Panc1 (cell line): ENCODE measurements around the gene PRR5L. TPM values are rescaled to one million over a fixed set of nuclear protein-coding genes. Genes with fewer than 3 reads are reported as not detected.

Source experiments
- ATAC-seq: fragments of 200-7000 bp; cut with Tn5 transposase; 2 replicates; pipeline ENCODE4 v1.9.1; 2020; ENCODE audit warnings: mild to moderate bottlenecking, moderate library complexity
- BruUV-seq: library from RNA; stranded (reverse); fragments of 400-500 nt; replicated peaks from 2 replicates; lab custom pipeline; 2021; lab: Mats Ljungman, UMichigan
- CTCF ChIA-PET: fragments of 300-600 bp; sonication (Branson Sonifier 250); formaldehyde crosslinking; loops from one replicate; lab custom pipeline; 2022; ENCODE audit warnings: antibody characterized with exemption; lab: Charles Lee
- POLR2A ChIA-PET: fragments of 300-600 bp; sonication (Branson Sonifier 250); formaldehyde crosslinking; loops from one replicate; lab custom pipeline; 2022; ENCODE audit warnings: antibody characterized with exemption; lab: Charles Lee
- DNase-seq: peaks from one replicate; pipeline ENCODE4 v3.0.0-alpha.2; 2010; ENCODE audit warnings: low read depth, low spot score
- H3K27ac ChIP-seq: 2 replicates; pipeline ENCODE4 v1.5.1; 2011; ENCODE audit warnings: mild to moderate bottlenecking, low read length, inconsistent platforms
- H3K27me3 ChIP-seq: fragments of 200-500 bp; sonication (Bioruptor generic); 2 replicates; pipeline ENCODE4 v1.6.0; 2014; ENCODE audit warnings: low read length, inconsistent platforms; ENCODE audit not compliant: control insufficient read depth, insufficient read depth
- H3K36me3 ChIP-seq: fragments of 200-500 bp; sonication (Bioruptor generic); 2 replicates; pipeline ENCODE4 v1.5.1; 2014; ENCODE audit warnings: inconsistent platforms, mild to moderate bottlenecking, low read length, moderate library complexity; ENCODE audit not compliant: control insufficient read depth, insufficient read depth
- H3K4me1 ChIP-seq: 2 replicates; pipeline ENCODE4 v1.5.1; 2011; ENCODE audit warnings: inconsistent platforms, mild to moderate bottlenecking, low read length, moderate library complexity; ENCODE audit not compliant: control insufficient read depth, insufficient read depth
- H3K4me3 ChIP-seq, 2 experiments: 2 replicates each; pipeline ENCODE4 v1.5.1; 2011 to 2012; ENCODE audit warnings: low read depth in 2 of 2, low read length in 2 of 2, mild to moderate bottlenecking in 2 of 2, inconsistent platforms in 1 of 2, moderate library complexity in 1 of 2
- H3K9me3 ChIP-seq: fragments of 200-500 bp; sonication (Bioruptor generic); 2 replicates; pipeline ENCODE4 v1.5.1; 2014; ENCODE audit warnings: low read depth, mild to moderate bottlenecking, inconsistent platforms, low read length, moderate library complexity; ENCODE audit not compliant: control insufficient read depth, insufficient read depth
- POLR2AphosphoS5 ChIP-seq: IDR thresholded peaks from 2 replicates; pipeline ENCODE4 v1.6.1; 2012; ENCODE audit warnings: mild to moderate bottlenecking, low read depth, low read length, moderate library complexity
- SIN3A ChIP-seq: IDR thresholded peaks from 2 replicates; pipeline ENCODE4 v1.6.1; 2012; ENCODE audit warnings: low read depth, mild to moderate bottlenecking, low read length, moderate library complexity, borderline replicate concordance; ENCODE audit not compliant: insufficient read depth
- TCF7L2 ChIP-seq: IDR thresholded peaks from 2 replicates; pipeline ENCODE4 v1.6.1; 2011; ENCODE audit warnings: mild to moderate bottlenecking, low read depth, low read length, inconsistent platforms
- in situ Hi-C: cut with HindIII; loops from 2 replicates; pipeline ENCODE4 v1.10.0; 2016; ENCODE audit warnings: low sequenced_read_pairs, low pct_unique_long_range_greater_than_20kb
- intact Hi-C: fragments of 100-400 bp; cut with micrococcal nuclease; formaldehyde crosslinking; loops from one replicate; pipeline ENCODE4 v1.10.0; 2022; ENCODE audit not compliant: unreplicated experiment
- total RNA-seq: library from RNA; stranded (reverse); gene quantifications from one replicate; pipeline ENCODE4 v1.2.1, GENCODE V29; 2021; ENCODE audit not compliant: unreplicated experiment
- TF ChIP-seq, protein P1 (sequence below): fragments of 450-650 bp; IDR thresholded peaks from 2 replicates; pipeline ENCODE4 v1.5.1; 2017; ENCODE audit warnings: mild to moderate bottlenecking
- TF ChIP-seq, protein P2 (sequence below), 2 experiments: IDR thresholded peaks; 2 replicates each; pipeline ENCODE4 v1.6.1; 2011 to 2012; ENCODE audit warnings: low read depth in 2 of 2, control low read depth in 1 of 2, low read length in 1 of 2, mild to moderate bottlenecking in 1 of 2, moderate library complexity in 1 of 2; ENCODE audit not compliant: insufficient read depth in 1 of 2

PRR5L gene
- total RNA-seq, 1 experiment from 2014 or later = 0.36 TPM

DNA sequence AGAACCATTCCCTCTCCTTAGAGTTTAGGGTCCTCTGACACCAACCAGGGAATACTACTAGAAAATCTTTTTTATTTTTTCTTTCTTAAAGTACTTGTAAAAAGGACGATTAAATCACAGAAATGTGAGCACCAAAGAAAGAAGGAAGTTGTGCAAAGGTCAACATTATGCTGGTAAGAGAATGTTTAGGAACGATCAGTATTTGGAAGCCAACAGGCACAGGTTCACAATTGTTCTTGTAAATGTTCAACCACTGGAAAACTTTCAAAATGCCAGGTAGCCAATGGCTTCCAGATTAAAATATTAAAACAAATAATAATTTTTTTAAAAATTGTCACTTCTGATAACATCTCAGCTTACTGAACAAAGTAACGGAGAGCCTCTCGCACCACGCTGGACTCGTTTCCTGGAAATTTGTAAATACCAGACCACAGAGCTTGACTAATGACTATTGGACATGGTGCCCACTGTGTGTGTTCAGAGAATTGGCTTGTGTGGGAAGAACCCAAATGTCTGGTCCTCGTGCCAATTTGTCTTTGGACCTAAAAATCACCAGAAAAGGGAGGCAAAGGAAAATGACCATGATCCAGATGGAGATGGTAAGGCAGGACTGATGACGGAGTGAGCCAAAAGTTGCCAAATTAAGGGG lies 27.6 kb upstream of the PRR5L start:
- no peak for DNase-seq
- Histone ChIP-seq H3K27me3 (no peaks in the 10 kb centered on the region), H3K9me3 (no peaks in the 10 kb centered on the region), H3K4me3 (no peak overlapping the region), H3K4me1 (no peaks in the 10 kb centered on the region), H3K27ac (no peak overlapping the region), H3K36me3 (no peaks in the 10 kb centered on the region)
- no TSS peak for BruUV-seq
- TF ChIP-seq, protein P1, sequence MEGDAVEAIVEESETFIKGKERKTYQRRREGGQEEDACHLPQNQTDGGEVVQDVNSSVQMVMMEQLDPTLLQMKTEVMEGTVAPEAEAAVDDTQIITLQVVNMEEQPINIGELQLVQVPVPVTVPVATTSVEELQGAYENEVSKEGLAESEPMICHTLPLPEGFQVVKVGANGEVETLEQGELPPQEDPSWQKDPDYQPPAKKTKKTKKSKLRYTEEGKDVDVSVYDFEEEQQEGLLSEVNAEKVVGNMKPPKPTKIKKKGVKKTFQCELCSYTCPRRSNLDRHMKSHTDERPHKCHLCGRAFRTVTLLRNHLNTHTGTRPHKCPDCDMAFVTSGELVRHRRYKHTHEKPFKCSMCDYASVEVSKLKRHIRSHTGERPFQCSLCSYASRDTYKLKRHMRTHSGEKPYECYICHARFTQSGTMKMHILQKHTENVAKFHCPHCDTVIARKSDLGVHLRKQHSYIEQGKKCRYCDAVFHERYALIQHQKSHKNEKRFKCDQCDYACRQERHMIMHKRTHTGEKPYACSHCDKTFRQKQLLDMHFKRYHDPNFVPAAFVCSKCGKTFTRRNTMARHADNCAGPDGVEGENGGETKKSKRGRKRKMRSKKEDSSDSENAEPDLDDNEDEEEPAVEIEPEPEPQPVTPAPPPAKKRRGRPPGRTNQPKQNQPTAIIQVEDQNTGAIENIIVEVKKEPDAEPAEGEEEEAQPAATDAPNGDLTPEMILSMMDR = no peak
- TF ChIP-seq SIN3A = no peak
- TF ChIP-seq TCF7L2 = no peak
- POLR2A ChIA-PET = interaction anchor here (0.6 kb wide), 1 partner anchor 447 kb away, joined by 9 read pairs; no protein-coding TSS in a partner anchor
- in situ Hi-C loops = no loop called here
- ATAC-seq = no peak
- CTCF ChIA-PET = no interaction called here
- intact Hi-C loops = loop anchor here (5.0 kb wide), 1 partner anchor 781 kb away; no protein-coding TSS in a partner anchor

GRCh38 chr11:36270701-36271100 lies 25.4 kb upstream of the PRR5L start:
- DNase-seq (no peak), ATAC-seq (no peak)
- Histone ChIP-seq H3K4me3 (no peak overlapping the region), H3K36me3 (no peaks in the 10 kb centered on the region), H3K4me1 (no peaks in the 10 kb centered on the region), H3K27ac (no peak overlapping the region), H3K27me3 (no peaks in the 10 kb centered on the region), H3K9me3 (no peaks in the 10 kb centered on the region)
- in situ Hi-C loops = no loop called here
- BruUV-seq = no TSS peak
- intact Hi-C loops = no loop called here
- CTCF ChIA-PET = no interaction called here
- no peak for TF ChIP-seq POLR2AphosphoS5
- TF ChIP-seq, protein P1 = no peak
- POLR2A ChIA-PET = no interaction called here

GRCh38 chr11:36271794-36272407 lies 24.2 kb upstream of the PRR5L start:
- intact Hi-C loops (no loop called here), in situ Hi-C loops (no loop called here)
- Histone ChIP-seq H3K4me3 (no peak overlapping the region), H3K27me3 (no peaks in the 10 kb centered on the region), H3K27ac (no peak overlapping the region), H3K36me3 (no peaks in the 10 kb centered on the region), H3K9me3 (no peaks in the 10 kb centered on the region), H3K4me1 (no peaks in the 10 kb centered on the region)
- BruUV-seq = no TSS peak
- ATAC-seq (no peak), DNase-seq (no peak)
- ChIA-PET CTCF (no interaction called here), POLR2A (no interaction called here)
- TF ChIP-seq POLR2AphosphoS5 (no peak), TCF7L2 (no peak), SIN3A (no peak)
- TF ChIP-seq, protein P1 = no peak
- TF ChIP-seq, protein P2, sequence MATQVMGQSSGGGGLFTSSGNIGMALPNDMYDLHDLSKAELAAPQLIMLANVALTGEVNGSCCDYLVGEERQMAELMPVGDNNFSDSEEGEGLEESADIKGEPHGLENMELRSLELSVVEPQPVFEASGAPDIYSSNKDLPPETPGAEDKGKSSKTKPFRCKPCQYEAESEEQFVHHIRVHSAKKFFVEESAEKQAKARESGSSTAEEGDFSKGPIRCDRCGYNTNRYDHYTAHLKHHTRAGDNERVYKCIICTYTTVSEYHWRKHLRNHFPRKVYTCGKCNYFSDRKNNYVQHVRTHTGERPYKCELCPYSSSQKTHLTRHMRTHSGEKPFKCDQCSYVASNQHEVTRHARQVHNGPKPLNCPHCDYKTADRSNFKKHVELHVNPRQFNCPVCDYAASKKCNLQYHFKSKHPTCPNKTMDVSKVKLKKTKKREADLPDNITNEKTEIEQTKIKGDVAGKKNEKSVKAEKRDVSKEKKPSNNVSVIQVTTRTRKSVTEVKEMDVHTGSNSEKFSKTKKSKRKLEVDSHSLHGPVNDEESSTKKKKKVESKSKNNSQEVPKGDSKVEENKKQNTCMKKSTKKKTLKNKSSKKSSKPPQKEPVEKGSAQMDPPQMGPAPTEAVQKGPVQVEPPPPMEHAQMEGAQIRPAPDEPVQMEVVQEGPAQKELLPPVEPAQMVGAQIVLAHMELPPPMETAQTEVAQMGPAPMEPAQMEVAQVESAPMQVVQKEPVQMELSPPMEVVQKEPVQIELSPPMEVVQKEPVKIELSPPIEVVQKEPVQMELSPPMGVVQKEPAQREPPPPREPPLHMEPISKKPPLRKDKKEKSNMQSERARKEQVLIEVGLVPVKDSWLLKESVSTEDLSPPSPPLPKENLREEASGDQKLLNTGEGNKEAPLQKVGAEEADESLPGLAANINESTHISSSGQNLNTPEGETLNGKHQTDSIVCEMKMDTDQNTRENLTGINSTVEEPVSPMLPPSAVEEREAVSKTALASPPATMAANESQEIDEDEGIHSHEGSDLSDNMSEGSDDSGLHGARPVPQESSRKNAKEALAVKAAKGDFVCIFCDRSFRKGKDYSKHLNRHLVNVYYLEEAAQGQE (IDR thresholded peaks at IDR 0.05; ENCODE audit: insufficient read depth in 1 of 2, low read depth in 2 of 2, low read length in 1 of 2) = no peak
